Tongue (tissue), 2 donors: ENCODE measurements around the gene USH2A. TPM values are rescaled to one million over a fixed set of nuclear protein-coding genes. Genes with fewer than 3 reads are reported as not detected.

Experiments
- DNase-seq: peaks from one replicate; pipeline ENCODE4 v3.0.0-alpha.2; 2015
- total RNA-seq: library from RNA; depleted of rRNA; stranded (reverse); fragments of >200 nt; gene quantifications from one replicate; pipeline ENCODE4 v1.2.3, GENCODE V29; 2014

USH2A gene
- 0.10 TPM for total RNA-seq

GRCh38 chr1:216422821-216423520 is at the start of gene USH2A:
Gene USH2A (minus strand): TSS chr1:216423448. CDS start chr1:216422336, 1,112 bp downstream.
- DNase-seq = no peak

- DNase-seq = no peak
Measured at GRCh38 chr1:216466162-216466801, 43.0 kb upstream of the USH2A start.

- no peak for DNase-seq
Measured at GRCh38 chr1:216464489-216464888, 41.2 kb upstream of the USH2A start.

GRCh38 chr1:216462066-216462775 is 39.0 kb upstream of the USH2A start:
- DNase-seq = no peak

- no peak for DNase-seq
Measured at GRCh38 chr1:216461466-216461865, 38.2 kb upstream of the USH2A start.

GRCh38 chr1:216459651-216460207 is 36.5 kb upstream of the USH2A start:
- no peak for DNase-seq

GRCh38 chr1:216458812-216459211 is 35.6 kb upstream of the USH2A start:
- DNase-seq = no peak

GRCh38 chr1:216457356-216457755 is 34.1 kb upstream of the USH2A start:
- no peak for DNase-seq

GRCh38 chr1:216456682-216457081 is 33.4 kb upstream of the USH2A start:
- DNase-seq = no peak

GRCh38 chr1:216453777-216454176 is 30.5 kb upstream of the USH2A start:
- no peak for DNase-seq

GRCh38 chr1:216450227-216450626 is 27.0 kb upstream of the USH2A start:
- DNase-seq = peak; percentile 16

- no peak for DNase-seq
Measured at GRCh38 chr1:216448011-216448510, 24.8 kb upstream of the USH2A start.

GRCh38 chr1:216437603-216438002 is 14.4 kb upstream of the USH2A start:
- DNase-seq = no peak

GRCh38 chr1:216434232-216434631 is 11.0 kb upstream of the USH2A start:
- DNase-seq = no peak

GRCh38 chr1:216433175-216433574 is 9.9 kb upstream of the USH2A start:
- DNase-seq = no peak

GRCh38 chr1:216430744-216431143 is 7.5 kb upstream of the USH2A start:
- no peak for DNase-seq

GRCh38 chr1:216425577-216425976 is 2.3 kb upstream of the USH2A start:
- DNase-seq = no peak

- DNase-seq = no peak
Measured at GRCh38 chr1:216420746-216421145, 2.5 kb downstream of the USH2A start.

- DNase-seq = no peak
Measured at GRCh38 chr1:216420263-216420662, 3.0 kb downstream of the USH2A start.

- DNase-seq = no peak
Measured at GRCh38 chr1:216416488-216416887, 6.8 kb downstream of the USH2A start.

- DNase-seq = no peak
Measured at GRCh38 chr1:216410026-216410425, 13.2 kb downstream of the USH2A start.

- DNase-seq = no peak
Measured at GRCh38 chr1:216390956-216391355, 32.3 kb downstream of the USH2A start.

- DNase-seq = no peak
Measured at GRCh38 chr1:216389774-216390173, 33.5 kb downstream of the USH2A start.
